ENCODE measurements around the gene HTT-AS. TPM values are rescaled to one million over a fixed set of nuclear protein-coding genes. Genes with fewer than 3 reads are reported as not detected.

HTT-AS gene
- total RNA-seq, 2 donors from 2014 or later = not detected

DNA sequence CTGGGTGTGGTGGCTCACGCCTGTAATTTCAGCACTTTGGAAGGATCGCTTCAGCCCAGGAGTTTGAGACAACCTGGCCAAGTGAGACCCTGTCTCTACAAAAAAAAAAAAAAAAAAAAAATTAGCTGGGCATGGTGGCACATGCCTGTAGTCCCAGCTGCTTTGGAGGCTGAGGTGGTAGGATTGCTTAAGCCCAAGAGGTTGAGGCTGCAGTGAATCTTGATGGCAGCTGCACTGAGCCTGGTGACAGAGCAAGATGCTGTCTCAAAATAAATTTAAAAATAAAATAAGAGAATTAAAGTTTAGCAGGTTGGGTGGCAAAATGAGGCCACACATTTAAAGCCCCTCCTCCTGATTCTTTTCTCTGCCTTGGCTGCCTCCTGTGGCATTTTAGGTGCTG, 47.3 kb upstream of the HTT-AS start:
- Histone ChIP-seq H3K4me1 (ENCODE audit: control insufficient read depth, insufficient read depth, low read length) (peaks cover 2% of the 10 kb centered on the region), H3K27ac (ENCODE audit: low read depth, low read length) (no peak overlapping the region), H3K27me3 (ENCODE audit: control insufficient read depth, insufficient read depth, low read length, poor library complexity, severe bottlenecking) (no peaks in the 10 kb centered on the region), H3K36me3 (ENCODE audit: control insufficient read depth, insufficient read depth, low read length) (peaks cover 92% of the 10 kb centered on the region), H3K9me3 (ENCODE audit: control insufficient read depth, low read length) (no peaks in the 10 kb centered on the region), H3K4me3 (ENCODE audit: low read length) (no peak overlapping the region), H3K9ac (ENCODE audit: extremely low read depth, low read length, poor library complexity, severe bottlenecking) (no peak overlapping the region)
- no peak overlapping the region for H3K4me3 Mint-ChIP-seq
- TF ChIP-seq, protein P1, sequence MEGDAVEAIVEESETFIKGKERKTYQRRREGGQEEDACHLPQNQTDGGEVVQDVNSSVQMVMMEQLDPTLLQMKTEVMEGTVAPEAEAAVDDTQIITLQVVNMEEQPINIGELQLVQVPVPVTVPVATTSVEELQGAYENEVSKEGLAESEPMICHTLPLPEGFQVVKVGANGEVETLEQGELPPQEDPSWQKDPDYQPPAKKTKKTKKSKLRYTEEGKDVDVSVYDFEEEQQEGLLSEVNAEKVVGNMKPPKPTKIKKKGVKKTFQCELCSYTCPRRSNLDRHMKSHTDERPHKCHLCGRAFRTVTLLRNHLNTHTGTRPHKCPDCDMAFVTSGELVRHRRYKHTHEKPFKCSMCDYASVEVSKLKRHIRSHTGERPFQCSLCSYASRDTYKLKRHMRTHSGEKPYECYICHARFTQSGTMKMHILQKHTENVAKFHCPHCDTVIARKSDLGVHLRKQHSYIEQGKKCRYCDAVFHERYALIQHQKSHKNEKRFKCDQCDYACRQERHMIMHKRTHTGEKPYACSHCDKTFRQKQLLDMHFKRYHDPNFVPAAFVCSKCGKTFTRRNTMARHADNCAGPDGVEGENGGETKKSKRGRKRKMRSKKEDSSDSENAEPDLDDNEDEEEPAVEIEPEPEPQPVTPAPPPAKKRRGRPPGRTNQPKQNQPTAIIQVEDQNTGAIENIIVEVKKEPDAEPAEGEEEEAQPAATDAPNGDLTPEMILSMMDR (conservative IDR thresholded peaks at IDR 0.05) = no peak
- WGBS, 2 experiments (ENCODE audit: insufficient coverage in 1 of 2, insufficient read length in 1 of 2) = 85% methylated on average over 2 of the region's 2 CpGs; no CpG with 5 or more reads in 1 of the 2 experiments
- H3K27ac Mint-ChIP-seq = no peak overlapping the region
- DNase-seq = no peak
- H3K9me3 Mint-ChIP-seq = no peaks in the 10 kb centered on the region
- H3K27me3 Mint-ChIP-seq (ENCODE audit: insufficient read depth) = no peaks in the 10 kb centered on the region
- H3K36me3 Mint-ChIP-seq (ENCODE audit: low read depth) = peaks cover 64% of the 10 kb centered on the region
- peaks cover 2% of the 10 kb centered on the region for H3K4me1 Mint-ChIP-seq

DNA sequence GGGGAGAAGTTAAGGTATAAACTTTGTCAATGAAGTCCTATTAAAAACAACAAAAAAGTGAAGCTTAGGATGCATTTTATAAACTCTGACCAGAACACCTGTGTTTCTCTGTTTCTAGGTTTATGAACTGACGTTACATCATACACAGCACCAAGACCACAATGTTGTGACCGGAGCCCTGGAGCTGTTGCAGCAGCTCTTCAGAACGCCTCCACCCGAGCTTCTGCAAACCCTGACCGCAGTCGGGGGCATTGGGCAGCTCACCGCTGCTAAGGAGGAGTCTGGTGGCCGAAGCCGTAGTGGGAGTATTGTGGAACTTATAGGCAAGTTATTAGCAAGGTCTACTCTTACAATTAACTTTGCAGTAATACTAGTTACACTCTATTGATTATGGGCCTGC, 46.8 kb upstream of the HTT-AS start:
- Histone ChIP-seq H3K4me1 (ENCODE audit: control insufficient read depth, insufficient read depth, low read length) (peaks cover 2% of the 10 kb centered on the region), H3K27me3 (ENCODE audit: control insufficient read depth, insufficient read depth, low read length, poor library complexity, severe bottlenecking) (no peaks in the 10 kb centered on the region), H3K4me3 (ENCODE audit: low read length) (no peak overlapping the region), H3K27ac (ENCODE audit: low read depth, low read length) (no peak overlapping the region), H3K36me3 (ENCODE audit: control insufficient read depth, insufficient read depth, low read length) (peaks cover 94% of the 10 kb centered on the region), H3K9me3 (ENCODE audit: control insufficient read depth, low read length) (no peaks in the 10 kb centered on the region), H3K9ac (ENCODE audit: extremely low read depth, low read length, poor library complexity, severe bottlenecking) (no peak overlapping the region)
- H3K4me1 Mint-ChIP-seq = peaks cover 2% of the 10 kb centered on the region
- H3K27me3 Mint-ChIP-seq (ENCODE audit: insufficient read depth) = no peaks in the 10 kb centered on the region
- H3K4me3 Mint-ChIP-seq = no peak overlapping the region
- TF ChIP-seq, protein P1 (conservative IDR thresholded peaks at IDR 0.05) = no peak
- no peak for DNase-seq
- H3K36me3 Mint-ChIP-seq (ENCODE audit: low read depth) = peaks cover 67% of the 10 kb centered on the region
- H3K27ac Mint-ChIP-seq = no peak overlapping the region
- no peaks in the 10 kb centered on the region for H3K9me3 Mint-ChIP-seq
- 96 to 100% methylated on average over 7 to 9 of the region's 9 CpGs for WGBS, 2 experiments (ENCODE audit: insufficient coverage in 1 of 2, insufficient read length in 1 of 2)

DNA sequence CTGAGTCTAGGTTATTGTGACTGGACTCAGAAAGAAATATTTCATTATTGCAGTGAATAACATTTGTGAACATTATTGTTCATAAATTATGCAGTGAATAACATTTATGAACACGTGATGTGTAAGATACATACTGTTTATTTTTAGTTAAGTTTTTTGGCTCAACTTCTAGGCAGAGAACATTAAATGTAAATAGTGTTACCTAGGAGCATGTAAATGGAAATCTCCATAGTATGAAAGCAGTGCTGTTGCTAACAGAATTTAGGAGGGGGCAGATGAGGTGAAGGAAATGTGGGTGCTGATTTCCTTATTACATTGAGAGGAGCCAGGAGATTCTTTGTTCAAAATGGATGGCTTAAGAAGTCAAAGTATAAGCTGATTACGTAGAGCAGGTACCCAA, 45.1 kb upstream of the HTT-AS start:
- WGBS, 2 experiments (ENCODE audit: insufficient coverage in 1 of 2, insufficient read length in 1 of 2) = 95 to 100% methylated on average over 2 of the region's 2 CpGs
- H3K4me1 Mint-ChIP-seq = peaks cover 2% of the 10 kb centered on the region

More for the DNA sequence above, 45.1 kb upstream of the HTT-AS start:
- Histone ChIP-seq H3K27ac (ENCODE audit: low read depth, low read length) (no peak overlapping the region), H3K9ac (ENCODE audit: extremely low read depth, low read length, poor library complexity, severe bottlenecking) (no peak overlapping the region), H3K4me1 (ENCODE audit: control insufficient read depth, insufficient read depth, low read length) (peaks cover 2% of the 10 kb centered on the region), H3K4me3 (ENCODE audit: low read length) (no peak overlapping the region), H3K9me3 (ENCODE audit: control insufficient read depth, low read length) (no peaks in the 10 kb centered on the region), H3K36me3 (ENCODE audit: control insufficient read depth, insufficient read depth, low read length) (peaks cover 96% of the 10 kb centered on the region), H3K27me3 (ENCODE audit: control insufficient read depth, insufficient read depth, low read length, poor library complexity, severe bottlenecking) (no peaks in the 10 kb centered on the region)
- TF ChIP-seq, protein P1 (conservative IDR thresholded peaks at IDR 0.05) = no peak
- Mint-ChIP-seq H3K27me3 (ENCODE audit: insufficient read depth) (no peaks in the 10 kb centered on the region), H3K36me3 (ENCODE audit: low read depth) (peaks cover 74% of the 10 kb centered on the region), H3K27ac (no peak overlapping the region), H3K4me3 (no peak overlapping the region), H3K9me3 (no peaks in the 10 kb centered on the region)
- DNase-seq = no peak

Measured in endodermal cell (in vitro differentiated cells).